ENCODE measurements around the gene TRIM62. TPM values are rescaled to one million over a fixed set of nuclear protein-coding genes. Genes with fewer than 3 reads are reported as not detected.

The TRIM62 gene
- total RNA-seq, 1 experiment from 2014 or later = 9.9 TPM

DNA sequence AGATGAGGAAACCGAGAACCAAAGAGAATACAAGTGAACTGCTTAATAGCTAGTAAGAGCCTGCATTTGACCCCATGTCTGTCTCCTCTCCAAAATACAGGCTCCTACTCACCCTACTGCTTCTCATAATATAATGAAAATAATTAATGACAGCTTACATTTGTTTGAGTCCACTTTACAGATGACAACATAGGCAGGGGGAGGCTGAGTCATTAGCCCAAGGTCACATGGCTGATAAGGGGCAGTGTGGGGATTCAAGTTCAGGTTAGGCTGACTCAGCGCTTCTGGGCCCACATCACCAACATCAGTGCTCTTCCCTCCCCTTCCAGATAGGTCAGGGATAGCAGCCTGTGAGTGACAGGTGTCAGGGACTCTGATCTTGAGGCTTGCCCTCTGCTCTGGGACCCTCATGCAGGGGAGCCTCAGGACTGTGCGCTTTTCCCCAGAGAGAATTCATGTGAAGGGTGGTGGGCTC, 84.7 kb downstream of the TRIM62 start:
- no peak for DNase-seq
- no peaks in the 10 kb centered on the region for H3K27me3 ChIP-seq (ENCODE audit: insufficient read depth, low read depth)
- no peak overlapping the region for H3K4me3 ChIP-seq
- no peak overlapping the region for H2AFZ ChIP-seq
- H3K27ac ChIP-seq = no peak overlapping the region
- H3K36me3 ChIP-seq (ENCODE audit: low read depth) = no peaks in the 10 kb centered on the region
- ChIA-PET POLR2A (ENCODE audit: unreplicated experiment) (no interaction called here), CTCF (interaction anchor here (0.6 kb wide), 1 partner anchor 160 kb away, joined by 6 read pairs; no protein-coding TSS in a partner anchor)
- no peaks in the 10 kb centered on the region for H3K9me2 ChIP-seq (ENCODE audit: insufficient read depth)
- BruUV-seq (replicated peaks) = no TSS peak
- H3F3A ChIP-seq (ENCODE audit: insufficient read depth, low read depth) = peaks cover 26% of the 10 kb centered on the region; the same call in 1 of the 2 replicates
- H3K79me2 ChIP-seq (ENCODE audit: low read depth) = no peaks in the 10 kb centered on the region
- intact Hi-C loops (cut with micrococcal nuclease; ENCODE audit: unreplicated experiment) = loop anchor here (5.0 kb wide), 3 partner anchors 360 to 695 kb away; no protein-coding TSS in a partner anchor
- H3K4me2 ChIP-seq = no peak overlapping the region
- no peaks in the 10 kb centered on the region for H4K20me1 ChIP-seq (ENCODE audit: insufficient read depth)
- peaks cover 26% of the 10 kb centered on the region for H3K4me1 ChIP-seq (replicated peaks; ENCODE audit: insufficient read depth)
- TF ChIP-seq, protein P1, sequence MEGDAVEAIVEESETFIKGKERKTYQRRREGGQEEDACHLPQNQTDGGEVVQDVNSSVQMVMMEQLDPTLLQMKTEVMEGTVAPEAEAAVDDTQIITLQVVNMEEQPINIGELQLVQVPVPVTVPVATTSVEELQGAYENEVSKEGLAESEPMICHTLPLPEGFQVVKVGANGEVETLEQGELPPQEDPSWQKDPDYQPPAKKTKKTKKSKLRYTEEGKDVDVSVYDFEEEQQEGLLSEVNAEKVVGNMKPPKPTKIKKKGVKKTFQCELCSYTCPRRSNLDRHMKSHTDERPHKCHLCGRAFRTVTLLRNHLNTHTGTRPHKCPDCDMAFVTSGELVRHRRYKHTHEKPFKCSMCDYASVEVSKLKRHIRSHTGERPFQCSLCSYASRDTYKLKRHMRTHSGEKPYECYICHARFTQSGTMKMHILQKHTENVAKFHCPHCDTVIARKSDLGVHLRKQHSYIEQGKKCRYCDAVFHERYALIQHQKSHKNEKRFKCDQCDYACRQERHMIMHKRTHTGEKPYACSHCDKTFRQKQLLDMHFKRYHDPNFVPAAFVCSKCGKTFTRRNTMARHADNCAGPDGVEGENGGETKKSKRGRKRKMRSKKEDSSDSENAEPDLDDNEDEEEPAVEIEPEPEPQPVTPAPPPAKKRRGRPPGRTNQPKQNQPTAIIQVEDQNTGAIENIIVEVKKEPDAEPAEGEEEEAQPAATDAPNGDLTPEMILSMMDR (conservative IDR thresholded peaks at IDR 0.05) = no peak
- TF ChIP-seq EZH2 (IDR thresholded peaks at IDR 0.05; ENCODE audit: low read depth) = no peak
- H3K9me3 ChIP-seq (ENCODE audit: insufficient read depth, low read depth) = no peaks in the 10 kb centered on the region

DNA sequence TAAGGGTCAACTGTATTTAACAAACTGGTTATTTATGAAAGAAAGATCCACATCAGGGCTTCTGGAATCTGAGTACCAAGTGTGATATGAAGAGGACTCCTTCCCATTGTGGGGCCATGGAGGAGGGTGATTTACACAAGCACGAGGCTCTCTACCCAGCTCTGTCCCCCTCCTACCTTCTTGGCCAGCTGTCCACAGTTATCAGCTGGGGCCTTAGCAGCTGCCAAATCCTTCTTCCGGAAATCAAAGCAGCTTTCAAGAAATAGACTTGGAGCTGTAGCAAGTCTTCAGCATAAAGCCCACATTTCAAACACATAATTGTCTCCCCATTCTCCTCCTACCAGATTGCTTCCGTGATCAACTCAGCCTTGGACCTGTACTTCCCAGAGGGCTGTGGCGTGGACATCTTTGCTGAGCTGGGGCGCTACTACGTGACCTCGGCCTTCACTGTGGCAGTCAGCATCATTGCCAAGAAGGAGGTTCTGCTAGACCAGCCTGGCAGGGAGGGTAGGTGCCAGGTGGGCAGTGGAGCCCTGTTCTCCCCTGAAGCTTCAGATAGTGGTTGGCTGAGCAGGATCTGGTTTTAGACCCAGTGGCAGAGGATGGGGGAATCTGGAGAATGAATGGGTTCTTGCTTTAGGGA, 85.4 kb downstream of the TRIM62 start:
- Histone ChIP-seq H2AFZ (no peak overlapping the region), H3F3A (ENCODE audit: insufficient read depth, low read depth) (peaks cover 26% of the 10 kb centered on the region; the same call in 1 of the 2 replicates), H3K79me2 (ENCODE audit: low read depth) (no peaks in the 10 kb centered on the region), H3K27me3 (ENCODE audit: insufficient read depth, low read depth) (no peaks in the 10 kb centered on the region), H3K4me2 (no peak overlapping the region), H3K9me3 (ENCODE audit: insufficient read depth, low read depth) (no peaks in the 10 kb centered on the region), H3K27ac (no peak overlapping the region), H3K36me3 (ENCODE audit: low read depth) (no peaks in the 10 kb centered on the region), H3K9me2 (ENCODE audit: insufficient read depth) (no peaks in the 10 kb centered on the region), H3K4me1 (replicated peaks; ENCODE audit: insufficient read depth) (peaks cover 26% of the 10 kb centered on the region), H4K20me1 (ENCODE audit: insufficient read depth) (no peaks in the 10 kb centered on the region), H3K4me3 (no peak overlapping the region)
- no peak for DNase-seq
- ChIA-PET POLR2A (ENCODE audit: unreplicated experiment) (no interaction called here), CTCF (interaction anchor here (0.6 to 2.7 kb wide), 3 partner anchors 10 to 161 kb away, joined by 3 to 7 read pairs (median 6); no protein-coding TSS in a partner anchor)
- TF ChIP-seq, protein P1 (conservative IDR thresholded peaks at IDR 0.05) = no peak
- TF ChIP-seq EZH2 (IDR thresholded peaks at IDR 0.05; ENCODE audit: low read depth) = no peak
- no TSS peak for BruUV-seq (replicated peaks)
- intact Hi-C loops (cut with micrococcal nuclease; ENCODE audit: unreplicated experiment) = loop anchor here (5.0 kb wide), 3 partner anchors 361 to 694 kb away; no protein-coding TSS in a partner anchor

Other genes with a start within 250 kb of the TRIM62 start
- gene RNF19B, start 217.2 kb downstream of the TRIM62 start, total RNA-seq (2021) = 25.4 and 25.5 TPM in 2 replicates
- gene AK2, start 145.2 kb downstream of the TRIM62 start, total RNA-seq (2021) = 191 and 232 TPM in 2 replicates
- gene AZIN2, start 100.9 kb downstream of the TRIM62 start, total RNA-seq (2021) = 7.3 and 11.6 TPM in 2 replicates
- 32.3 and 33.1 TPM in 2 replicates for gene ZNF362, start 74.4 kb upstream of the TRIM62 start, total RNA-seq (2021)
- gene A3GALT2, start 139.1 kb upstream of the TRIM62 start, total RNA-seq (2021) = not detected in 2 replicates
- 45.4 and 48.1 TPM in 2 replicates for gene PHC2, start 249.1 kb upstream of the TRIM62 start, total RNA-seq (2021)

All from PC-9 (cell line).